Renal pelvis (tissue), 4 donors: ENCODE measurements around the gene TRAK1. TPM values are rescaled to one million over a fixed set of nuclear protein-coding genes. Genes with fewer than 3 reads are reported as not detected.

Source experiments
- DNase-seq: peaks from one replicate; pipeline ENCODE4 v3.0.0-alpha.2; 2013
- polyA plus RNA-seq, 3 donors: library from polyadenylated mRNA; unstranded; fragments of 120-200 nt; gene quantifications; one replicate each; pipeline ENCODE4 v1.2.1, GENCODE V29; 2013; ENCODE audit not compliant: insufficient read length in 3 of 3

TRAK1 gene
- polyA plus RNA-seq, 3 donors: 41.5 to 51.4 (median 51.4) TPM

DNA sequence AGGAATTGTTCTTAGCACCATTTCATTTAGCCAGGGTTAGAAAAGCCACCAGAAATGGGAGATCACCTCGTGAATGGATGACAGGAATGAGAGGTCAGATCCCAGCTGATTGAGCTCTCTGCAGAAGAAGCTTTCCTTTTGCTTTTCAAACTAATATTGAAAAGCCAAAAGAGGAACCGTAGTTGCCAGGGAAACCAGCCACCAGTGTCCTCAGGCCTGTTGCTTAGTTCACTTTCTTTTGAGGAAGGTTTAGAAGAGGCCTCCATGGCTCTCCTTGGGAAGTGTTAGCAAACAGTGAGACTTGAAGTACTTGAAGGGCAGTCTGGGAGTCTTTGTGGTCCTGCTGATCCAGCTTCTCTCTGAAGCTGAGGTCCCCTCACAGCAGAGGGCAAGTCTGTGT is 182.2 kb downstream of the TRAK1 start:
- no peak for DNase-seq

DNA sequence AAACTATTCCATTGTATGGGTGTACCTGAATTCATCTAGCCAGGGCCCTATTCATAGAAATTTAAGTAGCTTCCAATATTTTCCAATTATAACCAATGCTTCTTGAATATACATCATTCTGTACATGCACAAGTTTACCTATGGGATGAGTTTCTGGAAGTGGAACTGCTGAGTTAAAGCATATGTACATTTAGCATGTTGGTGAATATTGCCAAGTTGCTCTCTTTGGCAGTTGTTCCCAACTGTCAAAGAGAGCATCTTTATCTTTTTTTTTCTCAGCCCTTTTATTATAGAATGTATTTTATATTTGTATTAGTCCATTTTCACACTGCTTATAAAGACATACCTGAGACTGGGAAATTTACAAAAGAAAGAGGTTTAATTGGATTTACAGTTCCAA is 183.1 kb downstream of the TRAK1 start:
- DNase-seq: no peak

- DNase-seq: no peak
Measured at GRCh38 chr3:42275217-42275616, 184.1 kb downstream of the TRAK1 start.

Other genes starting within 250 kb of the TRAK1 start
- 1 to 10 TPM; 4.9 to 5.6 (median 4.9) TPM for gene ULK4, start 129.3 kb upstream of the TRAK1 start, polyA plus RNA-seq
- under 1 TPM in 2 of 3 donors, not detected in 1; 0.17 to 0.37 TPM for gene CCK, start 174.8 kb downstream of the TRAK1 start, polyA plus RNA-seq